Dedifferentiated amniotic fluid mesenchymal stem cell (primary cell): ENCODE data around the gene TAAR1.
"Not testable (repeated sequence)": the region's sequence is repeated elsewhere in the genome, so short reads cannot be mapped to it uniquely, and the experiment has no call there.

Experiments used
- DNase-seq: peaks from one replicate; pipeline ENCODE4 v3.0.0-alpha.2; 2016; ENCODE audit errors: extremely low spot score

The TAAR1 gene

GRCh38 chr6:132661906-132662305 is 2.9 kb upstream of the TAAR1 start:
- DNase-seq = no peak

- DNase-seq = no peak
These were observed 7.9 kb downstream of the TAAR1 start for GRCh38 chr6:132651062-132651461.

- DNase-seq = no peak
These were observed 8.6 kb downstream of the TAAR1 start for GRCh38 chr6:132650429-132650828.

GRCh38 chr6:132648828-132649227 is 10.2 kb downstream of the TAAR1 start:
- no peak for DNase-seq

- DNase-seq = no peak
These were observed 10.6 kb downstream of the TAAR1 start for GRCh38 chr6:132648356-132648755.

- DNase-seq = no peak
These were observed 15.4 kb downstream of the TAAR1 start for GRCh38 chr6:132643547-132643946.

GRCh38 chr6:132637135-132637534 is 21.8 kb downstream of the TAAR1 start:
- DNase-seq = not testable (repeated sequence)

- not testable (repeated sequence) for DNase-seq
These were observed 23.1 kb downstream of the TAAR1 start for GRCh38 chr6:132635906-132636305.

- DNase-seq = not testable (repeated sequence)
These were observed 23.7 kb downstream of the TAAR1 start for GRCh38 chr6:132635288-132635687.

- DNase-seq = no peak
These were observed 24.2 kb downstream of the TAAR1 start for GRCh38 chr6:132634796-132635195.

- DNase-seq = no peak
These were observed 25.6 kb downstream of the TAAR1 start for GRCh38 chr6:132633362-132633761.

GRCh38 chr6:132624175-132624574 is 34.8 kb downstream of the TAAR1 start, which contains the start of gene TAAR2:
TAAR2 (minus strand) TSS chr6:132624275; CDS start chr6:132624275, 0 bp downstream.
- no peak for DNase-seq

GRCh38 chr6:132623106-132623845 is 35.7 kb downstream of the TAAR1 start:
- no peak for DNase-seq

- DNase-seq = no peak
These were observed 42.3 kb downstream of the TAAR1 start for GRCh38 chr6:132616677-132617076.

- DNase-seq = no peak
These were observed 44.4 kb downstream of the TAAR1 start for GRCh38 chr6:132614554-132614953.

GRCh38 chr6:132612449-132613108 is 46.4 kb downstream of the TAAR1 start:
- DNase-seq = no peak

GRCh38 chr6:132611616-132612015 is 47.4 kb downstream of the TAAR1 start:
- no peak for DNase-seq

GRCh38 chr6:132607544-132608233 is 51.3 kb downstream of the TAAR1 start:
- no peak for DNase-seq

GRCh38 chr6:132604635-132605152 is 54.3 kb downstream of the TAAR1 start:
- no peak for DNase-seq

- not testable (repeated sequence) for DNase-seq
These were observed 58.1 kb downstream of the TAAR1 start for GRCh38 chr6:132600900-132601299.

GRCh38 chr6:132598473-132598872 is 60.5 kb downstream of the TAAR1 start:
- DNase-seq = no peak

- DNase-seq = no peak
These were observed 62.8 kb downstream of the TAAR1 start for GRCh38 chr6:132596201-132596600.
